Measurements from ENCODE around the gene SYNGR2.

- no peak for TF ChIP-seq POLR2A (IDR thresholded peaks at IDR 0.05)
- no peak for TF ChIP-seq CTCF (IDR thresholded peaks at IDR 0.05)
Measured at GRCh38 chr17:78127888-78128550, 40.4 kb upstream of the SYNGR2 start.
